ENCODE data around the gene FNTB. TPM values are rescaled to one million over a fixed set of nuclear protein-coding genes. Genes with fewer than 3 reads are reported as not detected.

Gene FNTB
- total and polyA plus RNA-seq, 2 donors (not counting 1 experiment from before 2014, with no cell fraction given), result 6.6 to 10.2 TPM

DNA sequence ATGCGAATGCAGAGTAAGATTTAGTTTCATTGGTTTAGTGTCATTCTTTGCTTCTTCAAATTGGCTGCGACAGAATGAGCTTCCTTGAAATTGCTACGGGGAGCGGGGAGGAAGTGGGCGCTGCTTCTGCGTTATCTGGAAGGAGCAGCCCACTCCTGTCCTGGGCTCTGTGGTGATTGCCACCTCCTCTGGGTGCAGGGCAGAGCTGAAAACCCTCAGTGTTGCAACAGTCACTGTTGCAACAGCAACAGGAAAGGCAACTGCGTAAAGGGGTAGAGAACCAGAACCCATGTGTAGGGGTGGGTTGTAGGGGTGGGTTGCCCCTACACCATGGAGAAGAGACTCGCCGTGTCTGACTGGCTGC, 57.9 kb downstream of the FNTB start:
- H3K4me2 ChIP-seq (replicated peaks; ENCODE audit: low read depth, low read length, poor library complexity, severe bottlenecking), result no peak overlapping the region
- H3K79me2 ChIP-seq (ENCODE audit: control insufficient read depth, insufficient read depth, low read length), result no peaks in the 10 kb centered on the region
- ChIA-PET POLR2A (no interaction called here), CTCF (no interaction called here)
- no peak overlapping the region for H3K27ac Mint-ChIP-seq
- H3K27ac ChIP-seq (ENCODE audit: low read length in 2 of 2), result no peak overlapping the region
- peaks cover 0 to 14% of the 10 kb centered on the region in 2 experiments for H3K36me3 ChIP-seq (replicated peaks in 1 of 2; ENCODE audit: control extremely low read depth in 1 of 2, control insufficient read depth in 1 of 2, extremely low read depth in 1 of 2, insufficient read depth in 2 of 2, low read length in 1 of 2)
- TF ChIP-seq CTCF (IDR thresholded peaks at IDR 0.05) (no peak), EZH2 (IDR thresholded peaks at IDR 0.05; ENCODE audit: borderline replicate concordance, insufficient read depth, low read depth, low read length, poor library complexity, severe bottlenecking) (no peak)
- H3K9me3 ChIP-seq (ENCODE audit: control extremely low read depth in 1 of 3, control insufficient read depth in 2 of 3, insufficient read depth in 1 of 3, low read length in 2 of 3), result no peaks in the 10 kb centered on the region
- DNase-seq (no peak), ATAC-seq (ENCODE audit: low read depth) (no peak)
- no peak overlapping the region for H2AFZ ChIP-seq (ENCODE audit: insufficient read depth, low read depth, low read length, poor library complexity, severe bottlenecking)
- H3K4me1 Mint-ChIP-seq, result peaks cover 12% of the 10 kb centered on the region
- no peak overlapping the region for H3K4me3 Mint-ChIP-seq
- WGBS (ENCODE audit: insufficient coverage), result 49% methylated on average over 6 of the region's 9 CpGs
- no peak overlapping the region for H3K9ac ChIP-seq (ENCODE audit: low read length)
- no peaks in the 10 kb centered on the region for H3K9me3 Mint-ChIP-seq (ENCODE audit: insufficient read depth)
- H3K27me3 ChIP-seq (replicated peaks in 1 of 4; ENCODE audit: control extremely low read depth in 1 of 4, control insufficient read depth in 3 of 4, insufficient read depth in 4 of 4, low read length in 3 of 4), result no peaks in the 10 kb centered on the region
- H4K20me1 ChIP-seq (ENCODE audit: control insufficient read depth, insufficient read depth, low read length, poor library complexity, severe bottlenecking), result no peaks in the 10 kb centered on the region
- intact Hi-C loops (cut with micrococcal nuclease), result no loop called here
- no peak overlapping the region for H3K4me3 ChIP-seq (ENCODE audit: control extremely low read depth in 1 of 5, extremely low read depth in 1 of 5, insufficient read depth in 1 of 5, low read depth in 2 of 5, low read length in 4 of 5)
- no peaks in the 10 kb centered on the region for H3K27me3 Mint-ChIP-seq
- H3K4me1 ChIP-seq (ENCODE audit: control insufficient read depth in 2 of 2, insufficient read depth in 2 of 2, low read length in 2 of 2), result peaks cover 10 to 12% of the 10 kb centered on the region in 2 donors

- peaks cover 0 to 14% of the 10 kb centered on the region in 2 experiments for H3K36me3 ChIP-seq (replicated peaks in 1 of 2; ENCODE audit: control extremely low read depth in 1 of 2, control insufficient read depth in 1 of 2, extremely low read depth in 1 of 2, insufficient read depth in 2 of 2, low read length in 1 of 2)
- no peaks in the 10 kb centered on the region for H3K9me3 ChIP-seq (ENCODE audit: control extremely low read depth in 1 of 3, control insufficient read depth in 2 of 3, insufficient read depth in 1 of 3, low read length in 2 of 3)
- H3K27ac ChIP-seq (ENCODE audit: low read length in 2 of 2), result no peak overlapping the region
- H3K27ac Mint-ChIP-seq, result no peak overlapping the region
- no peak for ATAC-seq (ENCODE audit: low read depth)
- H2AFZ ChIP-seq (ENCODE audit: insufficient read depth, low read depth, low read length, poor library complexity, severe bottlenecking), result no peak overlapping the region
- POLR2A ChIA-PET, result no interaction called here
- H3K4me1 Mint-ChIP-seq, result peaks cover 12% of the 10 kb centered on the region
- CTCF ChIA-PET, result no interaction called here
- intact Hi-C loops (cut with micrococcal nuclease), result no loop called here
- H3K4me2 ChIP-seq (replicated peaks; ENCODE audit: low read depth, low read length, poor library complexity, severe bottlenecking), result no peak overlapping the region
- no peak overlapping the region for H3K4me3 Mint-ChIP-seq
- peaks cover 10 to 12% of the 10 kb centered on the region in 2 donors for H3K4me1 ChIP-seq (ENCODE audit: control insufficient read depth in 2 of 2, insufficient read depth in 2 of 2, low read length in 2 of 2)
- no peak overlapping the region for H3K4me3 ChIP-seq (ENCODE audit: control extremely low read depth in 1 of 5, extremely low read depth in 1 of 5, insufficient read depth in 1 of 5, low read depth in 2 of 5, low read length in 4 of 5)
- H3K9me3 Mint-ChIP-seq (ENCODE audit: insufficient read depth), result no peaks in the 10 kb centered on the region
- TF ChIP-seq CTCF (IDR thresholded peaks at IDR 0.05) (no peak), EZH2 (IDR thresholded peaks at IDR 0.05; ENCODE audit: borderline replicate concordance, insufficient read depth, low read depth, low read length, poor library complexity, severe bottlenecking) (no peak)
- no peaks in the 10 kb centered on the region for H3K79me2 ChIP-seq (ENCODE audit: control insufficient read depth, insufficient read depth, low read length)
- DNase-seq, result no peak
- no peaks in the 10 kb centered on the region for H3K27me3 Mint-ChIP-seq
- H4K20me1 ChIP-seq (ENCODE audit: control insufficient read depth, insufficient read depth, low read length, poor library complexity, severe bottlenecking), result no peaks in the 10 kb centered on the region
- 80% methylated on average over 1 of the region's 5 CpGs for WGBS (ENCODE audit: insufficient coverage)
- H3K27me3 ChIP-seq (replicated peaks in 1 of 4; ENCODE audit: control extremely low read depth in 1 of 4, control insufficient read depth in 3 of 4, insufficient read depth in 4 of 4, low read length in 3 of 4), result no peaks in the 10 kb centered on the region
- H3K9ac ChIP-seq (ENCODE audit: low read length), result no peak overlapping the region
These were observed 58.3 kb downstream of the FNTB start for GRCh38 chr14:65045006-65045405.
